Neutrophil (primary cell): ENCODE results near the gene MAP3K7CL.
A peak's percentile ranks its signal among the peaks of the same experiment; 100 is the strongest.

Experiments
- H3K27ac ChIP-seq: fragments of 200-600 bp; sonication (generic); 2 replicates; pipeline ENCODE4 v1.5.1; 2016; ENCODE audit warnings: mild to moderate bottlenecking, moderate library complexity
- H3K27me3 ChIP-seq: fragments of 200-600 bp; sonication (generic); 2 replicates; pipeline ENCODE4 v1.6.0; 2016; ENCODE audit warnings: mild to moderate bottlenecking
- H3K36me3 ChIP-seq: fragments of 200-600 bp; sonication (generic); 2 replicates; pipeline ENCODE4 v1.5.1; 2017
- H3K4me1 ChIP-seq, 2 experiments: fragments of 200-600 bp in 1 of 2; sonication (generic) in 1 of 2; 1 replicate in 1 of 2; 2 replicates in 1 of 2; pipeline versions ENCODE4 v1.5.1 to v1.6.1; 2013 to 2016; ENCODE audit warnings: low read depth in 1 of 2, low read length in 1 of 2, mild to moderate bottlenecking in 1 of 2, moderate library complexity in 1 of 2; ENCODE audit not compliant: control insufficient read depth in 1 of 2, insufficient read depth in 1 of 2
- H3K4me3 ChIP-seq, 2 experiments: fragments of 200-600 bp in 1 of 2; sonication (generic) in 1 of 2; 1 replicate in 1 of 2; 2 replicates in 1 of 2; pipeline ENCODE4 v1.5.1; 2013 to 2016; ENCODE audit warnings: low read depth in 1 of 2, low read length in 1 of 2, mild to moderate bottlenecking in 1 of 2, moderate library complexity in 1 of 2
- H3K9me3 ChIP-seq: fragments of 200-600 bp; sonication (generic); 2 replicates; pipeline ENCODE4 v1.5.1; 2016
- TF ChIP-seq, protein P1 (sequence below): fragments of 200-600 bp; sonication (generic); IDR thresholded peaks from 2 replicates; pipeline ENCODE4 v1.5.1; 2016; ENCODE audit warnings: antibody characterized with exemption

MAP3K7CL gene

GRCh38 chr21:29176471-29177120 is 46.2 kb downstream of the MAP3K7CL start:
- Histone ChIP-seq H3K9me3 (no peaks in the 10 kb centered on the region), H3K4me1 (peaks cover 13 to 18% of the 10 kb centered on the region in 2 experiments), H3K27me3 (no peaks in the 10 kb centered on the region), H3K27ac (no peak overlapping the region), H3K4me3 (no peak overlapping the region), H3K36me3 (no peaks in the 10 kb centered on the region)
- TF ChIP-seq, protein P1, sequence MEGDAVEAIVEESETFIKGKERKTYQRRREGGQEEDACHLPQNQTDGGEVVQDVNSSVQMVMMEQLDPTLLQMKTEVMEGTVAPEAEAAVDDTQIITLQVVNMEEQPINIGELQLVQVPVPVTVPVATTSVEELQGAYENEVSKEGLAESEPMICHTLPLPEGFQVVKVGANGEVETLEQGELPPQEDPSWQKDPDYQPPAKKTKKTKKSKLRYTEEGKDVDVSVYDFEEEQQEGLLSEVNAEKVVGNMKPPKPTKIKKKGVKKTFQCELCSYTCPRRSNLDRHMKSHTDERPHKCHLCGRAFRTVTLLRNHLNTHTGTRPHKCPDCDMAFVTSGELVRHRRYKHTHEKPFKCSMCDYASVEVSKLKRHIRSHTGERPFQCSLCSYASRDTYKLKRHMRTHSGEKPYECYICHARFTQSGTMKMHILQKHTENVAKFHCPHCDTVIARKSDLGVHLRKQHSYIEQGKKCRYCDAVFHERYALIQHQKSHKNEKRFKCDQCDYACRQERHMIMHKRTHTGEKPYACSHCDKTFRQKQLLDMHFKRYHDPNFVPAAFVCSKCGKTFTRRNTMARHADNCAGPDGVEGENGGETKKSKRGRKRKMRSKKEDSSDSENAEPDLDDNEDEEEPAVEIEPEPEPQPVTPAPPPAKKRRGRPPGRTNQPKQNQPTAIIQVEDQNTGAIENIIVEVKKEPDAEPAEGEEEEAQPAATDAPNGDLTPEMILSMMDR: no peak

DNA sequence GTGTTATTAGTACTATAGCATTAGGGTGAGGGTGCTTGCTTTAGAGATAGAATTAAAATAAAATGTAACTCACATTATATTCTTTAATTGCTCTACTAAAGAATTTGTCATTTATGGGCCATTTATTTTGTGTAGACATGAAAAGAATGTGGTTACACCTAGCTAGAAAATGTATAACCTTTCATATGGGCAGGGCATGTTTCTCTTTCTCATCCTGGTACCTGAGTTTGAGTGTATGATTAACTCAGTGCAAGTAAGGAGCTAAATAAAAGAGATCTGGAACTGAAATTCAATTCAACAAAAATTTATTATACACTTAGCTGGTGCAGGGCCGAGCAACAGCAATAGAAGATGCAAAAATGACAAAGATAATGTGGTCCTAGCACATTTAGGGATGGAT is 47.4 kb downstream of the MAP3K7CL start:
- TF ChIP-seq, protein P1: no peak
- H3K36me3 ChIP-seq: no peaks in the 10 kb centered on the region
- no peak overlapping the region for H3K27ac ChIP-seq

DNA sequence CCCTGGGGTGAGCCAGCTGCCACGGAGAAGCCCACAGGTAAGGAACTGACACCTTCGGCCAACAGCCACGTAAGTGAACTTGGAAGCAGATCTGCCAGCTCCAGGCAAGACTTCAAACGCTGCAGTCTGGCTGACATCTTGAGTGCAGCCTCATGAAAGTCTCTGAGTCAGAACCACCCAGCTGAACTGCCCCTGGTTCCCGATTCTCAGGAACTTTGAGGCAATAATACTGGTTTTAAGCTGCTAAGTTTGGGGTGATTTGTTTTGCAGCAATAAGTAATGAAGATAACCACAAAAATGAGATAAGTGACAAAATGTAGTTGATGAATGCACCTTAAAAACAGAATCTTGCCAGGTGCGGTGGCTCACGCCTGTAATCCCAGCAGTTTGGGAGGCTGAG is 48.5 kb downstream of the MAP3K7CL start:
- H3K4me1 ChIP-seq: peaks cover 20 to 21% of the 10 kb centered on the region in 2 experiments
- TF ChIP-seq, protein P1: no peak

More for the DNA sequence above, 47.4 kb downstream of the MAP3K7CL start:
- Histone ChIP-seq H3K9me3 (no peaks in the 10 kb centered on the region), H3K4me1 (peaks cover 11 to 15% of the 10 kb centered on the region in 2 experiments), H3K27me3 (no peaks in the 10 kb centered on the region), H3K4me3 (no peak overlapping the region)

GRCh38 chr21:29179503-29179902 is 49.1 kb downstream of the MAP3K7CL start:
- H3K4me1 ChIP-seq: peaks cover 26 to 27% of the 10 kb centered on the region in 2 experiments
- TF ChIP-seq, protein P1: no peak
- no peak overlapping the region for H3K4me3 ChIP-seq
- no peaks in the 10 kb centered on the region for H3K27me3 ChIP-seq
- H3K27ac ChIP-seq: no peak overlapping the region
- H3K9me3 ChIP-seq: no peaks in the 10 kb centered on the region
- no peaks in the 10 kb centered on the region for H3K36me3 ChIP-seq

More for the DNA sequence above, 48.5 kb downstream of the MAP3K7CL start:
- Histone ChIP-seq H3K4me3 (no peak overlapping the region), H3K9me3 (no peaks in the 10 kb centered on the region), H3K27ac (no peak overlapping the region), H3K36me3 (no peaks in the 10 kb centered on the region), H3K27me3 (no peaks in the 10 kb centered on the region)

GRCh38 chr21:29181799-29182470 is 51.5 kb downstream of the MAP3K7CL start:
- no peak overlapping the region for H3K4me3 ChIP-seq
- H3K9me3 ChIP-seq: no peaks in the 10 kb centered on the region
- TF ChIP-seq, protein P1: no peak
- H3K4me1 ChIP-seq: peaks cover 44 to 51% of the 10 kb centered on the region in 2 experiments
- no peaks in the 10 kb centered on the region for H3K27me3 ChIP-seq
- no peaks in the 10 kb centered on the region for H3K36me3 ChIP-seq
- H3K27ac ChIP-seq: peak overlapping the region; percentile 10
